WERI-Rb-1 (cell line): ENCODE data around the gene GIMAP8.

Experiments used
- DNase-seq: peaks from one replicate; pipeline ENCODE4 v3.0.0-alpha.2; 2020
- H3K27ac ChIP-seq: fragments of 250-450 bp; sonication (Bioruptor Pico); 2 replicates; pipeline ENCODE4 v1.5.1; 2020; ENCODE audit warnings: mild to moderate bottlenecking, moderate library complexity
- H3K27me3 ChIP-seq: fragments of 250-450 bp; sonication (Bioruptor Pico); 2 replicates; pipeline ENCODE4 v1.5.1; 2021; ENCODE audit warnings: mild to moderate bottlenecking, low read depth, moderate library complexity; ENCODE audit not compliant: insufficient read depth, severe bottlenecking
- H3K36me3 ChIP-seq: fragments of 250-450 bp; sonication (Bioruptor Pico); 2 replicates; pipeline ENCODE4 v1.5.1; 2020; ENCODE audit warnings: mild to moderate bottlenecking, moderate library complexity
- H3K4me3 ChIP-seq: 2 replicates; pipeline ENCODE4 v1.5.1; 2011; ENCODE audit warnings: low read depth, mild to moderate bottlenecking, control low read depth, low read length
- H3K9me3 ChIP-seq: fragments of 250-450 bp; sonication (Bioruptor Pico); 2 replicates; pipeline ENCODE4 v1.5.1; 2021; ENCODE audit warnings: mild to moderate bottlenecking, moderate library complexity; ENCODE audit not compliant: severe bottlenecking
- CTCF ChIP-seq: IDR thresholded peaks from 2 replicates; pipeline ENCODE4 v1.5.1; 2011; ENCODE audit warnings: low read depth, mild to moderate bottlenecking, control low read depth, inconsistent platforms, low read length

The GIMAP8 gene

GRCh38 chr7:150461520-150461919 lies 11.1 kb downstream of the GIMAP8 start:
- Histone ChIP-seq H3K4me3 (no peak overlapping the region), H3K27me3 (no peaks in the 10 kb centered on the region), H3K36me3 (no peaks in the 10 kb centered on the region), H3K9me3 (peaks cover 14% of the 10 kb centered on the region), H3K27ac (no peak overlapping the region)
- no peak for DNase-seq
- TF ChIP-seq CTCF: no peak

GRCh38 chr7:150462413-150462812 lies 12.0 kb downstream of the GIMAP8 start:
- Histone ChIP-seq H3K27ac (no peak overlapping the region), H3K27me3 (no peaks in the 10 kb centered on the region), H3K4me3 (no peak overlapping the region), H3K36me3 (no peaks in the 10 kb centered on the region), H3K9me3 (peaks cover 7% of the 10 kb centered on the region)
- DNase-seq: no peak
- no peak for TF ChIP-seq CTCF

- TF ChIP-seq CTCF: no peak
- no peaks in the 10 kb centered on the region for H3K27me3 ChIP-seq
- no peak for DNase-seq
- H3K36me3 ChIP-seq: no peaks in the 10 kb centered on the region
- peaks cover 7% of the 10 kb centered on the region for H3K9me3 ChIP-seq
- no peak overlapping the region for H3K4me3 ChIP-seq
- H3K27ac ChIP-seq: no peak overlapping the region
Observed at GRCh38 chr7:150463461-150463860, 13.0 kb downstream of the GIMAP8 start.

GRCh38 chr7:150464962-150465361 lies 14.5 kb downstream of the GIMAP8 start:
- no peak overlapping the region for H3K27ac ChIP-seq
- DNase-seq: no peak
- TF ChIP-seq CTCF: no peak
- H3K36me3 ChIP-seq: no peaks in the 10 kb centered on the region
- no peaks in the 10 kb centered on the region for H3K27me3 ChIP-seq
- peaks cover 7% of the 10 kb centered on the region for H3K9me3 ChIP-seq
- H3K4me3 ChIP-seq: no peak overlapping the region

GRCh38 chr7:150465414-150465813 lies 15.0 kb downstream of the GIMAP8 start:
- Histone ChIP-seq H3K27me3 (no peaks in the 10 kb centered on the region), H3K36me3 (no peaks in the 10 kb centered on the region), H3K27ac (no peak overlapping the region), H3K9me3 (peaks cover 6% of the 10 kb centered on the region), H3K4me3 (no peak overlapping the region)
- no peak for TF ChIP-seq CTCF
- DNase-seq: no peak

- Histone ChIP-seq H3K27me3 (no peaks in the 10 kb centered on the region), H3K36me3 (no peaks in the 10 kb centered on the region), H3K9me3 (peaks cover 4% of the 10 kb centered on the region), H3K4me3 (no peak overlapping the region), H3K27ac (no peak overlapping the region)
- TF ChIP-seq CTCF: no peak
- no peak for DNase-seq
Observed at GRCh38 chr7:150466477-150466876, 16.0 kb downstream of the GIMAP8 start.
